ENCODE results near the gene TBL3. TPM values are rescaled to one million over a fixed set of nuclear protein-coding genes. Genes with fewer than 3 reads are reported as not detected.

The TBL3 gene
- total and polyA plus RNA-seq, 9 of the 15 experiments (the other 6 are each of a cell fraction or from before 2014, with no cell fraction given) = 0.97 to 117 (median 24.5) TPM

GRCh38 chr16:1959269-1960039 is 12.4 kb upstream of the TBL3 start, which contains the start of gene NDUFB10 (continued):
- peak; percentile 62; the same call in 1 of the 2 replicates for TF ChIP-seq AFF4 (CRISPR knock-in tag; IDR thresholded peaks at IDR 0.05)
- peak; percentile 95 for TF ChIP-seq HNRNPL (IDR thresholded peaks at IDR 0.05; ENCODE audit: low read depth, low read length)
- peak; percentile 71; the same call in 1 of the 2 replicates for TF ChIP-seq EP400 (IDR thresholded peaks at IDR 0.05)
- TF ChIP-seq ZBTB33 (CRISPR knock-in tag; IDR thresholded peaks at IDR 0.05) = peak; percentile 81
- peak; percentile 73 for TF ChIP-seq POLR2B (IDR thresholded peaks at IDR 0.05; ENCODE audit: low read depth, partially characterized antibody)
- TF ChIP-seq ETV5 (CRISPR knock-in tag; IDR thresholded peaks at IDR 0.05; ENCODE audit: low read depth) = peak; percentile 84
- TF ChIP-seq ZNF639 (CRISPR knock-in tag; conservative IDR thresholded peaks at IDR 0.05 in 1 of 2, IDR thresholded peaks at IDR 0.05 in 1 of 2) = peak in 1 of 2 experiments; percentile 85; a peak in 2 of 4 replicates
- peak; percentile 84 for TF ChIP-seq CTBP1 (IDR thresholded peaks at IDR 0.05; ENCODE audit: borderline replicate concordance)
- no peak for TF ChIP-seq TAF15 (IDR thresholded peaks at IDR 0.05; ENCODE audit: low read depth, low read length)
- no peak for TF ChIP-seq ZNF408 (CRISPR knock-in tag; IDR thresholded peaks at IDR 0.05; ENCODE audit: low read depth)
- TF ChIP-seq SRF (CRISPR knock-in tag; IDR thresholded peaks at IDR 0.05) = 0 out of 4 replicates have a peak, but pooled peaks of 1 of the 2 experiments have one; percentile 36
- no peak for TF ChIP-seq DPF2 (IDR thresholded peaks at IDR 0.05)
- TF ChIP-seq ZNF764 (CRISPR knock-in tag; IDR thresholded peaks at IDR 0.05; ENCODE audit: low read depth) = peak; percentile 95
- peak; percentile 87 for TF ChIP-seq CREB3L1 (IDR thresholded peaks at IDR 0.05; ENCODE audit: borderline replicate concordance, low read depth)
- peak; percentile 98 for TF ChIP-seq HCFC1 (IDR thresholded peaks at IDR 0.05; ENCODE audit: low read depth, low read length)
- TF ChIP-seq EGR1 (conservative IDR thresholded peaks at IDR 0.05) = peak; percentile 77
